Osteocyte (in vitro differentiated cells): Measurements from ENCODE around the gene RBM42. TPM values are rescaled to one million over a fixed set of nuclear protein-coding genes. Genes with fewer than 3 reads are reported as not detected.

ENCODE experiments used
- DNase-seq: peaks from one replicate; pipeline ENCODE4 v3.0.0; 2021; ENCODE audit warnings: mixed read lengths; ENCODE audit not compliant: unreplicated experiment; ENCODE audit errors: extremely low spot score
- H3K27ac Mint-ChIP-seq: one replicate; pipeline ENCODE4 v1.8.0; 2021; ENCODE audit warnings: mild to moderate bottlenecking, mixed read lengths; ENCODE audit not compliant: unreplicated experiment
- H3K27me3 Mint-ChIP-seq: one replicate; pipeline ENCODE4 v1.8.0; 2021; ENCODE audit warnings: mixed read lengths; ENCODE audit not compliant: unreplicated experiment
- H3K36me3 Mint-ChIP-seq: one replicate; pipeline ENCODE4 v1.8.0; 2021; ENCODE audit warnings: mixed read lengths; ENCODE audit not compliant: unreplicated experiment
- H3K4me1 Mint-ChIP-seq: one replicate; pipeline ENCODE4 v1.8.0; 2021; ENCODE audit warnings: mixed read lengths; ENCODE audit not compliant: unreplicated experiment
- H3K4me3 Mint-ChIP-seq: one replicate; pipeline ENCODE4 v1.8.0; 2021; ENCODE audit warnings: mild to moderate bottlenecking, moderate library complexity, mixed read lengths; ENCODE audit not compliant: unreplicated experiment
- H3K9me3 Mint-ChIP-seq: one replicate; pipeline ENCODE4 v1.8.0; 2021; ENCODE audit warnings: mixed read lengths; ENCODE audit not compliant: unreplicated experiment
- CTCF ChIP-seq: fragments of 200-600 bp; sonication (generic); IDR thresholded peaks from 2 replicates; pipeline ENCODE4 v1.5.0; 2021; ENCODE audit warnings: antibody characterized with exemption, mild to moderate bottlenecking, moderate library complexity
- total RNA-seq: library from RNA; stranded (reverse); gene quantifications from 2 replicates; pipeline ENCODE4 v1.2.1, GENCODE V29; 2021

RBM42 gene
- total RNA-seq, 1 donor from 2014 or later, result 95.3 TPM

- no peak for DNase-seq
- no peak for TF ChIP-seq CTCF
- Mint-ChIP-seq H3K36me3 (peaks cover 53% of the 10 kb centered on the region), H3K9me3 (no peaks in the 10 kb centered on the region), H3K27ac (no peak overlapping the region), H3K27me3 (no peaks in the 10 kb centered on the region), H3K4me1 (peaks cover 4% of the 10 kb centered on the region), H3K4me3 (no peak overlapping the region)
Measured at GRCh38 chr19:35633727-35634440, 5.0 kb downstream of the RBM42 start.

- H3K4me1 Mint-ChIP-seq, result peaks cover 3% of the 10 kb centered on the region
- no peak for TF ChIP-seq CTCF
- no peak overlapping the region for H3K27ac Mint-ChIP-seq
- no peaks in the 10 kb centered on the region for H3K27me3 Mint-ChIP-seq
- no peak for DNase-seq
- H3K36me3 Mint-ChIP-seq, result peaks cover 44% of the 10 kb centered on the region
- no peaks in the 10 kb centered on the region for H3K9me3 Mint-ChIP-seq
- H3K4me3 Mint-ChIP-seq, result no peak overlapping the region
Measured at GRCh38 chr19:35636651-35637050, 7.8 kb downstream of the RBM42 start.

DNA sequence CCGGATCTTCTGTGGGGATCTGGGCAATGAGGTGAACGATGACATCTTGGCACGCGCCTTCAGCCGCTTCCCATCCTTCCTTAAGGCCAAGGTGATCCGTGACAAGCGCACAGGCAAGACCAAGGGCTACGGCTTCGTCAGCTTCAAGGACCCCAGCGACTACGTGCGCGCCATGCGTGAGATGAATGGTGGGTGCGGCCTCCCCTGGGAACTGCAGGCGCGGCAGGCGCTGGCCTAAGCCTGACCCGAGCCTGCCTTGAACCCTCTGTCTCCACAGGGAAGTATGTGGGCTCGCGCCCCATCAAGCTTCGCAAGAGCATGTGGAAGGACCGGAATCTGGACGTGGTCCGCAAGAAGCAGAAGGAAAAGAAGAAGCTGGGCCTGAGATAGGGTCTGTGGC lies 8.3 kb downstream of the RBM42 start:
- no peak for TF ChIP-seq CTCF
- Mint-ChIP-seq H3K27ac (no peak overlapping the region), H3K27me3 (no peaks in the 10 kb centered on the region), H3K9me3 (no peaks in the 10 kb centered on the region), H3K36me3 (peaks cover 39% of the 10 kb centered on the region), H3K4me1 (peaks cover 3% of the 10 kb centered on the region), H3K4me3 (no peak overlapping the region)
- DNase-seq, result no peak

DNA sequence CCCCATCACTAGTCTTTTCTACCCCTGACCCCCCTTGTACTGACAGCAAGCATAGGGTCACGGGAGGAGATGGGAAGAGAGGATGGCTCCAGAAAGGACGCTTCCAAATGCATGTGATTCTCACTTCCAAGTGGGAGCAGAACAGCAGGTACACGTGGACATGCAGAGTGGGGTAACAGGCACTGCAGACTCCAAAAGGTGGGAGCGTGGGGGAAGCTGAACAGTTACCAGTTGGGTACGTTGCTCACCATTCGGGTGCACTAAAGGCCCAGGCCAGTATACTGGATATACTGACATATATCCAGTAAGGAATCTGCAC lies 10.4 kb downstream of the RBM42 start:
- H3K27me3 Mint-ChIP-seq, result no peaks in the 10 kb centered on the region
- DNase-seq, result no peak
- H3K4me1 Mint-ChIP-seq, result peaks cover 4% of the 10 kb centered on the region
- H3K27ac Mint-ChIP-seq, result no peak overlapping the region
- H3K9me3 Mint-ChIP-seq, result no peaks in the 10 kb centered on the region
- no peak overlapping the region for H3K4me3 Mint-ChIP-seq
- TF ChIP-seq CTCF, result no peak
- H3K36me3 Mint-ChIP-seq, result peaks cover 23% of the 10 kb centered on the region

GRCh38 chr19:35639863-35640262 lies 11.0 kb downstream of the RBM42 start:
- no peaks in the 10 kb centered on the region for H3K9me3 Mint-ChIP-seq
- H3K4me3 Mint-ChIP-seq, result no peak overlapping the region
- DNase-seq, result no peak
- no peak overlapping the region for H3K27ac Mint-ChIP-seq
- H3K36me3 Mint-ChIP-seq, result peaks cover 23% of the 10 kb centered on the region
- peaks cover 8% of the 10 kb centered on the region for H3K4me1 Mint-ChIP-seq
- no peak for TF ChIP-seq CTCF
- H3K27me3 Mint-ChIP-seq, result no peaks in the 10 kb centered on the region
